Loucy (cell line): ENCODE results near the gene SMIM5.

Experiments
- H2AFZ ChIP-seq: fragments of 200-600 bp; sonication (generic); 2 replicates; pipeline ENCODE4 v1.6.0; 2016; ENCODE audit warnings: antibody characterized with exemption, mild to moderate bottlenecking, low read length, moderate library complexity
- H3F3A ChIP-seq: fragments of 200-600 bp; 2 replicates; pipeline ENCODE4 v1.6.0; 2016; ENCODE audit warnings: antibody characterized with exemption, low read depth, mild to moderate bottlenecking
- H3K27me3 ChIP-seq: fragments of 200-600 bp; sonication (generic); 2 replicates; pipeline ENCODE4 v1.6.1; 2014; ENCODE audit warnings: low read length, mild to moderate bottlenecking; ENCODE audit not compliant: insufficient read depth, poor library complexity, severe bottlenecking
- H3K36me3 ChIP-seq: fragments of 200-600 bp; sonication (generic); 2 replicates; pipeline ENCODE4 v1.6.1; 2016; ENCODE audit warnings: low read length; ENCODE audit not compliant: insufficient read depth
- H3K4me1 ChIP-seq: fragments of 200-600 bp; sonication (generic); 2 replicates; pipeline ENCODE4 v1.5.1; 2014; ENCODE audit warnings: low read length, mild to moderate bottlenecking; ENCODE audit not compliant: insufficient read depth, poor library complexity, severe bottlenecking
- H3K4me2 ChIP-seq: fragments of 200-600 bp; sonication (generic); 2 replicates; pipeline ENCODE4 v1.6.0; 2014; ENCODE audit warnings: antibody characterized with exemption, low read length, low read depth, mild to moderate bottlenecking; ENCODE audit not compliant: poor library complexity, severe bottlenecking
- H3K4me3 ChIP-seq: fragments of 200-600 bp; sonication (generic); 2 replicates; pipeline ENCODE4 v1.5.1; 2014; ENCODE audit warnings: low read length, mild to moderate bottlenecking, mixed read lengths; ENCODE audit not compliant: poor library complexity, severe bottlenecking
- H3K79me2 ChIP-seq: fragments of 200-600 bp; sonication (generic); 2 replicates; pipeline ENCODE4 v1.6.1; 2014; ENCODE audit warnings: low read length; ENCODE audit not compliant: insufficient read depth
- H3K9ac ChIP-seq: fragments of 200-600 bp; sonication (generic); 2 replicates; pipeline ENCODE4 v1.6.0; 2014; ENCODE audit warnings: mild to moderate bottlenecking, low read depth, low read length, moderate library complexity; ENCODE audit not compliant: poor library complexity, severe bottlenecking
- H3K9me2 ChIP-seq: fragments of 200-600 bp; sonication (generic); replicated peaks from 2 replicates; pipeline ENCODE4 v1.6.1; 2016; ENCODE audit warnings: low read depth, low read length, mixed read lengths
- H3K9me3 ChIP-seq: fragments of 200-600 bp; sonication (generic); 2 replicates; pipeline ENCODE4 v1.6.1; 2014; ENCODE audit warnings: mild to moderate bottlenecking, antibody characterized with exemption, low read length, low read depth; ENCODE audit not compliant: insufficient read depth
- H4K20me1 ChIP-seq: fragments of 200-600 bp; sonication (generic); 2 replicates; pipeline ENCODE4 v1.6.0; 2014; ENCODE audit warnings: antibody characterized with exemption, low read length, mild to moderate bottlenecking; ENCODE audit not compliant: insufficient read depth, poor library complexity, severe bottlenecking
- CTCF ChIP-seq: fragments of 200-600 bp; sonication (generic); conservative IDR thresholded peaks from 2 replicates; pipeline ENCODE4 v1.5.1; 2014; ENCODE audit warnings: mild to moderate bottlenecking, antibody characterized with exemption, low read length
- EZH2phosphoT487 ChIP-seq: fragments of 200-600 bp; IDR thresholded peaks from 2 replicates; pipeline ENCODE4 v1.6.1; 2018; ENCODE audit warnings: antibody characterized with exemption, mild to moderate bottlenecking, moderate library complexity, borderline replicate concordance

SMIM5 gene

GRCh38 chr17:75624714-75625345 lies 8.4 kb upstream of the SMIM5 start:
- H3K27me3 ChIP-seq = no peaks in the 10 kb centered on the region
- H3K9ac ChIP-seq = no peak overlapping the region
- no peaks in the 10 kb centered on the region for H3K9me3 ChIP-seq
- H3K4me1 ChIP-seq = no peaks in the 10 kb centered on the region
- H4K20me1 ChIP-seq = no peaks in the 10 kb centered on the region
- H2AFZ ChIP-seq = no peak overlapping the region
- H3K9me2 ChIP-seq = no peaks in the 10 kb centered on the region
- no peak overlapping the region for H3K4me2 ChIP-seq
- no peaks in the 10 kb centered on the region for H3K79me2 ChIP-seq
- H3F3A ChIP-seq = no peaks in the 10 kb centered on the region
- no peaks in the 10 kb centered on the region for H3K36me3 ChIP-seq
- no peak for TF ChIP-seq CTCF
- no peak for TF ChIP-seq EZH2phosphoT487
- no peak overlapping the region for H3K4me3 ChIP-seq

- H3K4me2 ChIP-seq = no peak overlapping the region
- no peak overlapping the region for H3K4me3 ChIP-seq
- no peaks in the 10 kb centered on the region for H3K79me2 ChIP-seq
- TF ChIP-seq EZH2phosphoT487 (no peak), CTCF (peak; percentile 72)
- H3K9me3 ChIP-seq = no peaks in the 10 kb centered on the region
- no peaks in the 10 kb centered on the region for H3K36me3 ChIP-seq
- no peaks in the 10 kb centered on the region for H3K27me3 ChIP-seq
- H4K20me1 ChIP-seq = no peaks in the 10 kb centered on the region
- H3K9me2 ChIP-seq = no peaks in the 10 kb centered on the region
- H3K4me1 ChIP-seq = no peaks in the 10 kb centered on the region
- no peaks in the 10 kb centered on the region for H3F3A ChIP-seq
- H2AFZ ChIP-seq = no peak overlapping the region
- no peak overlapping the region for H3K9ac ChIP-seq
These were observed 7.3 kb upstream of the SMIM5 start for GRCh38 chr17:75625813-75626486.

GRCh38 chr17:75626496-75627038 lies 6.7 kb upstream of the SMIM5 start:
- H3K9me3 ChIP-seq = no peaks in the 10 kb centered on the region
- no peaks in the 10 kb centered on the region for H3K36me3 ChIP-seq
- no peak overlapping the region for H3K4me3 ChIP-seq
- H4K20me1 ChIP-seq = no peaks in the 10 kb centered on the region
- no peak overlapping the region for H3K9ac ChIP-seq
- no peaks in the 10 kb centered on the region for H3K9me2 ChIP-seq
- no peaks in the 10 kb centered on the region for H3K79me2 ChIP-seq
- H2AFZ ChIP-seq = no peak overlapping the region
- H3K4me1 ChIP-seq = no peaks in the 10 kb centered on the region
- no peaks in the 10 kb centered on the region for H3K27me3 ChIP-seq
- no peak for TF ChIP-seq EZH2phosphoT487
- TF ChIP-seq CTCF = no peak
- no peak overlapping the region for H3K4me2 ChIP-seq
- no peaks in the 10 kb centered on the region for H3F3A ChIP-seq
